Ishikawa (cell line): Measurements from ENCODE around the gene DDX47.

Experiments
- CEBPB ChIP-seq: IDR thresholded peaks from 2 replicates; pipeline ENCODE4 v1.6.1; 2012
- CREB1 ChIP-seq: IDR thresholded peaks from 2 replicates; pipeline ENCODE4 v1.6.1; 2012; ENCODE audit warnings: low read depth
- EGR1 ChIP-seq: IDR thresholded peaks from 2 replicates; pipeline ENCODE4 v1.6.1; 2012
- EP300 ChIP-seq: IDR thresholded peaks from 2 replicates; pipeline ENCODE4 v1.6.1; 2012; ENCODE audit warnings: borderline replicate concordance
- FOXM1 ChIP-seq: IDR thresholded peaks from 2 replicates; pipeline ENCODE4 v1.6.1; 2012; ENCODE audit warnings: low read depth, borderline replicate concordance
- NFIC ChIP-seq: IDR thresholded peaks from 2 replicates; pipeline ENCODE4 v1.6.1; 2012
- RAD21 ChIP-seq: IDR thresholded peaks from 2 replicates; pipeline ENCODE4 v1.6.1; 2012; ENCODE audit warnings: low read depth
- TAF1 ChIP-seq: IDR thresholded peaks from 2 replicates; pipeline ENCODE4 v1.6.1; 2012; ENCODE audit warnings: low read depth, mild to moderate bottlenecking
- ZBTB7A ChIP-seq: IDR thresholded peaks from 2 replicates; pipeline ENCODE4 v1.6.1; 2012; ENCODE audit warnings: low read depth
- TF ChIP-seq, protein P1 (sequence below): IDR thresholded peaks from 2 replicates; pipeline ENCODE4 v1.6.1; 2012
- TF ChIP-seq, protein P2 (sequence below): IDR thresholded peaks from 2 replicates; pipeline ENCODE4 v1.6.1; 2012; ENCODE audit warnings: low read depth, mild to moderate bottlenecking
- TF ChIP-seq, protein P3 (sequence below): IDR thresholded peaks from 2 replicates; pipeline ENCODE4 v1.6.1; 2012

DNA sequence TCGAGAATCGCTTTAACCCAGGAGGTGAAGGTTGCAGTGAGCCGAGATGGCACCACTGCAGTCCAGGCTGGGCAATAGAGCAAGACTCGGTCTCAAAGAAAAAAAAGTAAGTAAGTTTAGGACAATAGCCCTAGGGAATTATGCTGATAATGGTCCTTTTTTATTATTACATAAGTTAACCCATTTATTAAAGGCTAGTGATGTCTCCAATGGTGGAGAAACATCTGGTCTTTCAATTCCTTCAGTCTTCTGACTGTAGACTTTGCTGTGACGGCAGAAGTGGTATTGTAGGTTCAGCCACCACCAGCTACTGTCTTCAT lies 27.4 kb downstream of the DDX47 start:
- no peak for TF ChIP-seq EGR1
- TF ChIP-seq ZBTB7A: no peak
- no peak for TF ChIP-seq CEBPB
- TF ChIP-seq EP300: no peak
- no peak for TF ChIP-seq NFIC
- TF ChIP-seq, protein P1, sequence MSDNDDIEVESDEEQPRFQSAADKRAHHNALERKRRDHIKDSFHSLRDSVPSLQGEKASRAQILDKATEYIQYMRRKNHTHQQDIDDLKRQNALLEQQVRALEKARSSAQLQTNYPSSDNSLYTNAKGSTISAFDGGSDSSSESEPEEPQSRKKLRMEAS: no peak
- TF ChIP-seq RAD21: no peak
- TF ChIP-seq FOXM1: no peak
- TF ChIP-seq, protein P2, sequence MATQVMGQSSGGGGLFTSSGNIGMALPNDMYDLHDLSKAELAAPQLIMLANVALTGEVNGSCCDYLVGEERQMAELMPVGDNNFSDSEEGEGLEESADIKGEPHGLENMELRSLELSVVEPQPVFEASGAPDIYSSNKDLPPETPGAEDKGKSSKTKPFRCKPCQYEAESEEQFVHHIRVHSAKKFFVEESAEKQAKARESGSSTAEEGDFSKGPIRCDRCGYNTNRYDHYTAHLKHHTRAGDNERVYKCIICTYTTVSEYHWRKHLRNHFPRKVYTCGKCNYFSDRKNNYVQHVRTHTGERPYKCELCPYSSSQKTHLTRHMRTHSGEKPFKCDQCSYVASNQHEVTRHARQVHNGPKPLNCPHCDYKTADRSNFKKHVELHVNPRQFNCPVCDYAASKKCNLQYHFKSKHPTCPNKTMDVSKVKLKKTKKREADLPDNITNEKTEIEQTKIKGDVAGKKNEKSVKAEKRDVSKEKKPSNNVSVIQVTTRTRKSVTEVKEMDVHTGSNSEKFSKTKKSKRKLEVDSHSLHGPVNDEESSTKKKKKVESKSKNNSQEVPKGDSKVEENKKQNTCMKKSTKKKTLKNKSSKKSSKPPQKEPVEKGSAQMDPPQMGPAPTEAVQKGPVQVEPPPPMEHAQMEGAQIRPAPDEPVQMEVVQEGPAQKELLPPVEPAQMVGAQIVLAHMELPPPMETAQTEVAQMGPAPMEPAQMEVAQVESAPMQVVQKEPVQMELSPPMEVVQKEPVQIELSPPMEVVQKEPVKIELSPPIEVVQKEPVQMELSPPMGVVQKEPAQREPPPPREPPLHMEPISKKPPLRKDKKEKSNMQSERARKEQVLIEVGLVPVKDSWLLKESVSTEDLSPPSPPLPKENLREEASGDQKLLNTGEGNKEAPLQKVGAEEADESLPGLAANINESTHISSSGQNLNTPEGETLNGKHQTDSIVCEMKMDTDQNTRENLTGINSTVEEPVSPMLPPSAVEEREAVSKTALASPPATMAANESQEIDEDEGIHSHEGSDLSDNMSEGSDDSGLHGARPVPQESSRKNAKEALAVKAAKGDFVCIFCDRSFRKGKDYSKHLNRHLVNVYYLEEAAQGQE: no peak
- no peak for TF ChIP-seq TAF1
- TF ChIP-seq, protein P3, sequence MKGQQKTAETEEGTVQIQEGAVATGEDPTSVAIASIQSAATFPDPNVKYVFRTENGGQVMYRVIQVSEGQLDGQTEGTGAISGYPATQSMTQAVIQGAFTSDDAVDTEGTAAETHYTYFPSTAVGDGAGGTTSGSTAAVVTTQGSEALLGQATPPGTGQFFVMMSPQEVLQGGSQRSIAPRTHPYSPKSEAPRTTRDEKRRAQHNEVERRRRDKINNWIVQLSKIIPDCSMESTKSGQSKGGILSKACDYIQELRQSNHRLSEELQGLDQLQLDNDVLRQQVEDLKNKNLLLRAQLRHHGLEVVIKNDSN: no peak
- no peak for TF ChIP-seq CREB1
